Activated T-helper 2 cell treated with anti-CD3 and anti-CD28 coated beads, Interferon-gamma antibody, Interleukin-2, Interleukin-4, amounts not matched to agents 10 μg/mL and 5 μg/mL and 100 μg/mL, durations not matched to agents 14 hours and 24 hours and 36 hours (primary cell): ENCODE data around the gene HSD17B11. TPM values are rescaled to one million over a fixed set of nuclear protein-coding genes. Genes with fewer than 3 reads are reported as not detected.
"Not testable (repeated sequence)": the region's sequence is repeated elsewhere in the genome, so short reads cannot be mapped to it uniquely, and the experiment has no call there.

Experiments
- DNase-seq: peaks from one replicate; pipeline ENCODE4 v3.0.0; 2021; ENCODE audit warnings: low spot score
- H3K27ac Mint-ChIP-seq: one replicate; pipeline ENCODE4 v1.8.0; 2021; ENCODE audit warnings: mixed read lengths
- H3K27me3 Mint-ChIP-seq: one replicate; pipeline ENCODE4 v1.8.0; 2021; ENCODE audit warnings: low read depth, mixed read lengths
- H3K36me3 Mint-ChIP-seq: one replicate; pipeline ENCODE4 v1.8.0; 2021; ENCODE audit warnings: low read depth, mixed read lengths
- H3K4me1 Mint-ChIP-seq: one replicate; pipeline ENCODE4 v1.8.0; 2021; ENCODE audit warnings: low read depth, mixed read lengths
- H3K4me3 Mint-ChIP-seq: one replicate; pipeline ENCODE4 v1.8.0; 2021; ENCODE audit warnings: low read depth, mild to moderate bottlenecking, moderate library complexity, mixed read lengths
- H3K9me3 Mint-ChIP-seq: one replicate; pipeline ENCODE4 v1.8.0; 2021; ENCODE audit warnings: mixed read lengths
- intact Hi-C: fragments of 100-400 bp; cut with micrococcal nuclease; formaldehyde crosslinking; loops from one replicate; pipeline ENCODE4 v1.15.1; 2023
- total RNA-seq: library from RNA; stranded (reverse); gene quantifications from 2 replicates; pipeline ENCODE4 v1.2.3, GENCODE V29; 2022

Gene HSD17B11
- total RNA-seq, 1 donor from 2014 or later = 14.2 TPM

DNA sequence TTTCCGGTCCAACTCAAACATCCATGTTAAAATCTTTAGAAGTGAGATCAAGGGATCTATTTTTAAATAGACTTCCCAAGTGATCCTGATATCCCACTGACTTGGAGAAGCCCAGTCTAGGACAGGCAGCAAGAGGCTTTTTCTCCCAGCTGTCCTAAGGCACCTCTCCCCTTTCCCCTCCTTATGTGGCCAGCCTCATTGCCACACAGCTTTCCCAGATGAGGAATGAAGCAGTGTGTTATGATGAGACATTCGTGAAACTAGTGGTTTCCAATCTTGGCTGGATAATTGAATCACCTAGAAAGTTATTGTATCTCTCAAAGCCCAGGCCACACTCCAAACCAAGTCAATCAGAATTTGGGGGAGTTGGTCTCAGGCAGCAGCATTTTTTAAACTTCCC is 51.5 kb downstream of the HSD17B11 start:
- intact Hi-C loops = no loop called here
- no peak overlapping the region for H3K27ac Mint-ChIP-seq
- no peak overlapping the region for H3K4me3 Mint-ChIP-seq
- no peak for DNase-seq
- peaks cover 6% of the 10 kb centered on the region for H3K9me3 Mint-ChIP-seq
- H3K36me3 Mint-ChIP-seq = peaks cover 30% of the 10 kb centered on the region
- no peaks in the 10 kb centered on the region for H3K4me1 Mint-ChIP-seq
- H3K27me3 Mint-ChIP-seq = no peaks in the 10 kb centered on the region

DNA sequence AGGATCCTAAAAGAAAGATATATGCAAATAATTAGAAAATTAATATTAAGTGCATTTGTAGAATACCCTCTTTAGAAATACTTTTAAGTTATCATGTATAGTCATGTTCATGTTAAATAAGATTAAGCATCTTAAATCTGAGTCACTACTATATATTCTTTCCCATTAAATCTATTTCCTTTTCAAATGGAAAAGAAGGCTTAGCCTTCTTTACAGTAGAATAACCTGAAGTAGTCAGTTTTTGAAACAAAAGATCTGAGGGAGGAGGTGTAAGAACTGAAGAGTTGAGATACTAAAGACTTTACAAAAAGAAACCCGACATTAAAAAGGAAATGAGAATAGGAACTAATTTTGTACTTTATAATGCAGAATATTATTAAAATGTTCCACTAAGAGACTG is 53.6 kb downstream of the HSD17B11 start:
- DNase-seq = no peak
- Mint-ChIP-seq H3K4me1 (no peaks in the 10 kb centered on the region), H3K36me3 (peaks cover 40% of the 10 kb centered on the region), H3K27ac (no peak overlapping the region), H3K4me3 (no peak overlapping the region), H3K27me3 (no peaks in the 10 kb centered on the region), H3K9me3 (peaks cover 20% of the 10 kb centered on the region)
- intact Hi-C loops = no loop called here

DNA sequence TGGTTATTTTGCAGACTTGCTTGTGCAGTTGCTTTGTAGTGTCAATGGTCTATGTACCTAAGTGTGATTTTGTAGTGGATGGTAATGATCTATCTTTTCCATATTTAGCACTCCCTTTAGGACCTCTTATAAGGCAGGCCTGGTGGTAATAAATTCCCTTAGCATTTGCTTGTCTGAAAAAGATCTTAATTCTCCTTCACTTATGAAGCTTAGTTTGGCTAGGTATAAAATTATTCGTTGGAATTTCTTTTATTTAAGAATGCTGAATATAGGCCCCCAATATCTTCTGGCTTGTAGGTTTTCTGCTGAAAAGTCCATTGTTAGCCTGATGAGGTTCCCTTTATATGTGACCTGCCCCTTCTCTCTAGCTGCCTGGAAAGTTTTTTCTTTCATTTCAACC is 57.7 kb downstream of the HSD17B11 start:
- intact Hi-C loops = no loop called here
- Mint-ChIP-seq H3K27ac (no peak overlapping the region), H3K4me3 (no peak overlapping the region), H3K36me3 (peaks cover 27% of the 10 kb centered on the region), H3K4me1 (no peaks in the 10 kb centered on the region), H3K9me3 (peaks cover 27% of the 10 kb centered on the region), H3K27me3 (no peaks in the 10 kb centered on the region)
- DNase-seq = no peak

DNA sequence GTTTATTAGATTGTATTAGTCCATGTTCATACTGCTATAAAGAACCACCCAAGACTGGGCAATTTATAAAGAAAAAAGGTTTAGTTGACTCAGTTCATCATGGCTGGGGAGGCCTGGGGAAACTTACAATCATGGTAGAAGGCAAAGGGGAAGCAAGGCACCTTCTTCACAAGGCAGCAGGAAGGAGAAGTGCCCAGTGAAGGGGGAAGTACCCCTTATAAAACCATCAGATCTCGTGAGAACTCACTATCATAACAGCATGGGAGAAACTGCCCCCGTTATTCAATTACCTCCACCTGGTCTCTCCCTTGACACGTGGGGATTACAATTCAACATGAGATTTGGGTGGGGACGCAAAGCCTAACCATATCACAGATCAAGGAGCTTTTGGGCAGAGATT is 60.2 kb downstream of the HSD17B11 start:
- peaks cover 27% of the 10 kb centered on the region for H3K9me3 Mint-ChIP-seq
- no peak for DNase-seq

DNA sequence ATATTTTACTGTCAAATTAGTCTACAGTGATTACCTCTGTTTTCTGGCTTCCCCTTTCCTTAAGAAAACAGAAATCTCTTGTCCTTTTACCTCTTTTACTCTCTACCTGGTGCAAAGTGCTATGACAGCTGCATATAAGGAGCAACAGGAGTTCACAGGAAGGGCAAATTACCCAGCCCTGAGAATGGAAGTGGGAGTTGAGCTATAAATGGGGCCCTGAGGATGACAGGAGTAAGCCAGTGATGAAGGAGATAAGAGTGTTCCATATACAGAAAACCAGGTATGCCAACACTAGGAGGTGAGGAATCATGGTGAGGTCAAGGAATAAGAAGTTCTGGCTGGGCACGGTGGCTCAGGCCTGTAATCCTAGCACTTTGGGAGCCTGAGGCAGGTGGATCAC is 63.9 kb downstream of the HSD17B11 start:
- Mint-ChIP-seq H3K4me3 (no peak overlapping the region), H3K27me3 (no peaks in the 10 kb centered on the region), H3K27ac (no peak overlapping the region), H3K4me1 (no peaks in the 10 kb centered on the region), H3K9me3 (peaks cover 4% of the 10 kb centered on the region), H3K36me3 (no peaks in the 10 kb centered on the region)
- DNase-seq = no peak
- intact Hi-C loops = no loop called here

More for the DNA sequence above, 60.2 kb downstream of the HSD17B11 start:
- Mint-ChIP-seq H3K4me1 (no peaks in the 10 kb centered on the region), H3K4me3 (no peak overlapping the region), H3K27ac (no peak overlapping the region), H3K36me3 (peaks cover 23% of the 10 kb centered on the region), H3K27me3 (no peaks in the 10 kb centered on the region)
- intact Hi-C loops = no loop called here

DNA sequence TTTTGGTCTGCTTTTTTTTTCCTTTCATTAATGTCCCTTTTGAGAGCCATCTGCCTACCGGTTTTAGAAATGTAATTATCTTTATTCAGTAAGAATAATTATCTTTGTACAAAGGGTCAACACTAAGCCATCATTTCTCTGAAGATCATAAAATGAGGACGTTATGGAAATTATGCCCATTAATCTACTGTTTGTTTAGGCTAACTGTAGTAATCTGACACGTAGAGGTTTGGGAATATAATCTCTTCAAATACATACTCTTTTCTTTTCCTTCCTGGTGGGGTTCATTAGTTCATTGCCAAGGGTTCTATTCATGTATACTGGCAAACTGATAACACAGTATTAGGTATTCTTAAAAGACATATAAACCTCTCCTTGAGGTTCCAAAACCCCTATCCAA is 64.5 kb downstream of the HSD17B11 start:
- Mint-ChIP-seq H3K4me3 (no peak overlapping the region), H3K9me3 (no peaks in the 10 kb centered on the region), H3K4me1 (no peaks in the 10 kb centered on the region), H3K36me3 (no peaks in the 10 kb centered on the region), H3K27ac (no peak overlapping the region), H3K27me3 (no peaks in the 10 kb centered on the region)
- intact Hi-C loops = no loop called here
- no peak for DNase-seq

DNA sequence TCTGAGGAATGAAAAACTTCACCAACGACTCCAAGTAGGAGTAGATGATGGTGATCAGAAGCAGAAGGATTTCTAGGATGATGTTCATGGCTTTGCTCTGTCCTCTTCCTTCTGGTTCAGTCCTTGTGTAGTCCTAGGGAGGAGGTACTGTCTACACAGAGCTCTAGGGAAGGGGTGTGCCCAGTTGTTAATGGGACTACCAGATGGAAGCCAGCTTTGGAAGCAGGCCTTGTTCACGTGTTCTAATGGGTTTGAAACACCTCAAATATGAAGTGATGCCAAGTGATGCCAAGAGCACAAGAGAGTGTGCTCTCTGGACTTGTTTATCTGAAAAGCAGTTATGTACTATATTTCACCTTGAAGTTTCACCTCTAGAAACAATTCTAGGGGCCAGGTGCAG is 68.2 kb downstream of the HSD17B11 start, which contains the start of gene HSD17B13:
HSD17B13 (minus strand) TSS at position 129 of the 400 bp plus-strand sequence; CDS start at position 88, 41 bp downstream.
- H3K36me3 Mint-ChIP-seq = no peaks in the 10 kb centered on the region
- peaks cover 2% of the 10 kb centered on the region for H3K27me3 Mint-ChIP-seq
- H3K9me3 Mint-ChIP-seq = no peaks in the 10 kb centered on the region
- intact Hi-C loops = no loop called here
- no peak within 1 kb of the TSS for H3K27ac Mint-ChIP-seq
- H3K4me3 Mint-ChIP-seq = no peak within 1 kb of the TSS
- no peaks in the 10 kb centered on the region for H3K4me1 Mint-ChIP-seq
- DNase-seq = no peak

DNA sequence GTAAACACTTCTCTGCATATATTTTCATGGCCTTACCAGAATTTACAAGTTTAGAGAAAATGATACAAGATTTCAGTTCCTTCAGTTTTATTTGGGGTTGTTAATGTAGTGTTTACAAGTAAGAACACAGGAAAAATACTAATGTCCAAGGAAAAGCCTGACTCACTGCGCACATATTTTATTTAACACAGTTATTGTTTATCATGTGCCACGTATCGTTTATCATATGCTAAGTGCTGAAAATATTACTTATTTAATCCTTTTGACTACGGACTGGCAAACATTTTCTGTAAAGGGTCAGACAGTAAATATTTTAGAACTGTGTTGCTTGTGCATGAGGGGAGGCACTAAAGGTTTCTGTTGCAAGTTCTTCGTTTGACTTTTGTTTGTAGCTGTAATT is 69.1 kb downstream of the HSD17B11 start:
- DNase-seq = no peak
- H3K9me3 Mint-ChIP-seq = no peaks in the 10 kb centered on the region
- peaks cover 2% of the 10 kb centered on the region for H3K27me3 Mint-ChIP-seq
- no peak overlapping the region for H3K27ac Mint-ChIP-seq
- no peak overlapping the region for H3K4me3 Mint-ChIP-seq
- no peaks in the 10 kb centered on the region for H3K4me1 Mint-ChIP-seq
- intact Hi-C loops = no loop called here
- H3K36me3 Mint-ChIP-seq = no peaks in the 10 kb centered on the region

DNA sequence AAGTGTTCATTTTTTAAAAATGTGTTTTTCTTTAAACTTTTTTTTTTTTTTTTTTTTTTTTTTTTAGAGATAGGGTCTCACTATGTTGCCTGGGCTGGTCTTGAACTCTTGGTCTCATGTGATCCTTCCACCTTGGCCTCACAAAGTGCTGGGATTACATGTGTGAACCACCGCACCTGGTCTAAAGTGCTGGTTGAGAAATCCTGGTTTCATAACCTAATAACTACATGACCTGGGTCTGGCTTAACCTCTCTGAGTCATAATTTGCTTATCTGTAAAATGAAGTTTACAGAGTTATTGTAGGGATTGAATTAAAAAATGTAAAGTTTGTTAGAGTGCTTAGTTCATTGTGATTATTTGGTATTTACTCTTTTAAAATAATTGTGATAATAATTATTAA is 73.5 kb downstream of the HSD17B11 start:
- no peaks in the 10 kb centered on the region for H3K36me3 Mint-ChIP-seq
- H3K27ac Mint-ChIP-seq = no peak overlapping the region
- H3K27me3 Mint-ChIP-seq = peaks cover 2% of the 10 kb centered on the region
- no peak for DNase-seq
- no peaks in the 10 kb centered on the region for H3K9me3 Mint-ChIP-seq
- no peak overlapping the region for H3K4me3 Mint-ChIP-seq
- no peaks in the 10 kb centered on the region for H3K4me1 Mint-ChIP-seq
- intact Hi-C loops = loop anchor here (2.0 kb wide), 1 partner anchor 63 kb away; no protein-coding TSS in a partner anchor

DNA sequence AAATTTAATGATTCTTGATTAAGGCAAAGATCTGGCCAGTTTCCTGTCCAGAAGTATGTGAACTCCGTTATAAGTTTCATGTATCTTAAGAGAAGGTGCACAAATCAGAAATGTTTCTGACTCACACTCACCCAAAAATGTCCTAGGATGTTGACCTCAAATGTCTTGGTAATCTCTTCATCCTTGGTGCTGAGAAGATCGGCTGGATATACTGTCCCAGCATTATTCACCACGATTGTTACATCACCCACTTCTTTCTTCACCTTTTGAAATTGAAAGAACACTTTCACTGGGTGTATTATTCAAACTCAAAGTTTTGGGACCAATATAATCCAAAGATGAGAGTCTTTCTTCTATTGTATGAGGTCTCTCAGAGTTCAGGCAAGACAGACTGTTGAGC is 74.0 kb downstream of the HSD17B11 start:
- intact Hi-C loops = loop anchor here (2.0 kb wide), 1 partner anchor 62 kb away; no protein-coding TSS in a partner anchor
- Mint-ChIP-seq H3K36me3 (no peaks in the 10 kb centered on the region), H3K27ac (no peak overlapping the region), H3K4me1 (no peaks in the 10 kb centered on the region), H3K9me3 (no peaks in the 10 kb centered on the region), H3K27me3 (peaks cover 2% of the 10 kb centered on the region), H3K4me3 (no peak overlapping the region)
- DNase-seq = no peak

DNA sequence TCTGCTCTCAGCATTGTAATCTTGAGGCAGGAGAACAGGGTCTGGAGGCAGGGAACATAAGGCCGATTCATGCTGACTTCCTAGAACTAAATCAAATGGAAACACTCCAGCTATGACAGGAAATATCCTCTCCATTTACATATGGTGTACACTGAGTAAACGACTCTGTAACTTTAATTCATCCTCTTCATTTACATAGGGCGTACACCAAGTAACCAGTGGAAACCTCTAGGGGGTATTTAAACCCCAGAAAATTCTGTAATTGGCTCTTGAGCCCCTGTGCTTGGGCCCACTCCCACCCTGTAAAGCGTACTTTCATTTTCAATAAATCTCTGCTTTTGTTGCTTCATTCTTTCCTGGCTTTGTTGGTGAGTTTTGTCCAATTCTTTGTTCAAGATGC is 76.0 kb downstream of the HSD17B11 start:
- H3K9me3 Mint-ChIP-seq, H3K4me1 Mint-ChIP-seq, H3K27me3 Mint-ChIP-seq, H3K36me3 Mint-ChIP-seq, intact Hi-C loops, DNase-seq, H3K27ac Mint-ChIP-seq, H3K4me3 Mint-ChIP-seq: not testable (repeated sequence)

DNA sequence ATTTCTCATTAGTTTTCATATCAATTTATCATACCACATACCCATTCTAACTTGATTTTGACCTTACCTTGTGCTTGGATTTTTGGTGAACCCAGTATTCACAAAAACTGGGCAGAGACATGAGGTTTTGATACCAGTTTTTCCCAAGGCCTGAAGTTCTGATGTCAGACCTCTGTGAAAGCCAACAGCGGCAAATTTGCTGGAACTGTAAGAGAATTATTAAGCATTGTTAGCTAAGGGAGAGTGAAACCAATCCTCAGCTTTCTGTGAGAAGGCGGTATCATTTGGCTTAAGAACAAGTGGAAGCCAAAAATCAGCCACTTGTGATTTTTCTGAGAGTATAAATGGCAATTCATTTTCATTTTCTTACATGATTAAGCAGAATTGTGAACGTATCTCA is 77.2 kb downstream of the HSD17B11 start:
- Mint-ChIP-seq H3K27me3 (no peaks in the 10 kb centered on the region), H3K27ac (no peak overlapping the region), H3K36me3 (no peaks in the 10 kb centered on the region), H3K4me1 (no peaks in the 10 kb centered on the region), H3K4me3 (no peak overlapping the region), H3K9me3 (no peaks in the 10 kb centered on the region)
- intact Hi-C loops = no loop called here
- no peak for DNase-seq

DNA sequence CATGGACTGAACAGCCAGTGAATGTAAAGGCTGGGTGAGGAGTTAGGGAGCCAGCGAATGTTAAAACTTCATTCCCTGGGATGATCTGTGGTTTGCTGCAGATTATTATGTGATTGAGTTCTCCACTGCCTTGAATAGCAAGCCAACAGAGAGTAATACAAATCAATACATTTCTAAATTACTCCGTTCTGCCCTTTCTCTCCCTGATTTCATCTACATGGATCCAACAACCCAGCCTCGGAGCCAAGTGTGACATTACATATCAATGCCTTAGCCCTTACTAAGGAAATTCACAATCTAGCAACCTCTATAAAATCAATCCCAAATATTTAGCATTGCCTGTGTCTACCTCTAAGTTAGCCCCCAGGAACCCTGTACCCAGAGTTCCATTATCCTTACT is 79.3 kb downstream of the HSD17B11 start:
- no peaks in the 10 kb centered on the region for H3K9me3 Mint-ChIP-seq
- H3K4me3 Mint-ChIP-seq = no peak overlapping the region
- H3K36me3 Mint-ChIP-seq = no peaks in the 10 kb centered on the region
- H3K27me3 Mint-ChIP-seq = no peaks in the 10 kb centered on the region
- no peak overlapping the region for H3K27ac Mint-ChIP-seq
- peaks cover 2% of the 10 kb centered on the region for H3K4me1 Mint-ChIP-seq
- no peak for DNase-seq
- intact Hi-C loops = no loop called here

DNA sequence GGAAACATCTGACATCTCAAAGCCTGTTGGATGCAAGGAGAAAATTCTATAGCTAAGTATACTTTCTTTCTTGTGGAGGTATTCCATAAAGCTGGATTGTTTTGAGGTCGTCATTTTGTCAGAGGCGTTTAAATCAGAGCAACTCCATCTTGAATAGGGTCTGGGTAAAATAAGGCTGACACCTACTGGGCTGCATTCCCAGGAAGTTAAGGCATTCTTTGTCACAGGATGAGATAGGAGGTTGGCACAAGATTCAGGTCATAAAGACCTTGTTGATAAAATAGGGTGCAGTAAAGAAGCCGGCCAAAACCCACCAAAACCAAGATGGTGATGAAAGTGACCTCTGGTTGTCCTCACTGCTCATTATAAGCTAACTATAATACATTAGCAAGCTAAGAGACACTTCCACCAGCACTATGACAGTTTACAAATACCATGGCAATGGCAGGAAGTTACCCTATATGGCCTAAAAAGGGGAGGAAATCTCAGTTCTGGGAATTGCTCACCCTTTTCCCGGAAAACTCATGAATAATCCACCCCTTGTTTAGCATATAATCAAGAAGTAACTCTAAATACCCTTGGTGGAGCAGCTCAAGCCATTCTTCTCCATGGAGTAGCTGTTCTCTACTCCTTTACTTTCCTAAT is 80.2 kb downstream of the HSD17B11 start:
- no peak overlapping the region for H3K27ac Mint-ChIP-seq
- H3K36me3 Mint-ChIP-seq = no peaks in the 10 kb centered on the region
- H3K4me3 Mint-ChIP-seq = no peak overlapping the region
- H3K9me3 Mint-ChIP-seq = no peaks in the 10 kb centered on the region
- intact Hi-C loops = no loop called here
- peaks cover 8% of the 10 kb centered on the region for H3K4me1 Mint-ChIP-seq
- H3K27me3 Mint-ChIP-seq = no peaks in the 10 kb centered on the region
- DNase-seq = no peak
